ENCODE data around the gene CYBC1. TPM values are rescaled to one million over a fixed set of nuclear protein-coding genes. Genes with fewer than 3 reads are reported as not detected.

Gene CYBC1
- total RNA-seq (100 to 1,000 TPM; 112 to 385 (median 199) TPM), polyA plus RNA-seq (100 to 1,000 TPM; 168 to 178 TPM), total RNA-seq (81.4 reads per million, percentile 81 among the genes with 10 or more reads in this experiment)

- no peaks in the 10 kb centered on the region for H3K9me3 Mint-ChIP-seq
- DNase-seq = peak; percentile 88 to 97 (median 94)
- H3K9me3 ChIP-seq (ENCODE audit: control insufficient read depth in 2 of 3, low read length in 3 of 3) = no peaks in the 10 kb centered on the region
- H3K36me3 Mint-ChIP-seq = peaks cover 0 to 21% (median 0%) of the 10 kb centered on the region in 5 donors
- H3K4me3 ChIP-seq (ENCODE audit: low read length) = peak within 1 kb of the TSS; percentile 92
- peak; percentile 91 for ATAC-seq
- peak within 1 kb of the TSS; percentile 92 to 99 (median 97) for H3K27ac Mint-ChIP-seq
- H3K27ac ChIP-seq (ENCODE audit: low read depth, low read length) = peak within 1 kb of the TSS; percentile 86
- peaks cover 22 to 49% (median 33%) of the 10 kb centered on the region in 7 donors for H3K4me1 Mint-ChIP-seq
- peaks cover 14 to 22% of the 10 kb centered on the region in 2 donors for H3K4me1 ChIP-seq (ENCODE audit: control insufficient read depth in 2 of 2, insufficient read depth in 2 of 2, low read length in 2 of 2)
- H3K4me3 Mint-ChIP-seq = peak within 1 kb of the TSS; percentile 93 to 99 (median 98)
- intact Hi-C loops (cut with micrococcal nuclease) = loop anchor here (1.0 to 10.0 kb wide), 7 partner anchors 8 to 416 kb away; partner anchors contain the start of genes NARF (in 2 of the 2), WDR45B (in 2 of the 2), DCXR (in 1 of the 2) and FOXK2 (in 1 of the 2)
- H3K36me3 ChIP-seq (ENCODE audit: control insufficient read depth in 2 of 3, insufficient read depth in 3 of 3, low read length in 3 of 3) = peaks cover 0 to 19% (median 0%) of the 10 kb centered on the region in 3 experiments
- no peaks in the 10 kb centered on the region for H3K27me3 Mint-ChIP-seq
- CTCF ChIA-PET = no interaction called here
- POLR2A ChIA-PET = interaction anchor here (0.7 to 4.8 kb wide), 7 partner anchors 8 to 31 kb away, joined by 3 to 38 read pairs (median 7); partner anchors contain the start of gene NARF
- H3K27me3 ChIP-seq (ENCODE audit: control insufficient read depth in 2 of 2, insufficient read depth in 2 of 2, low read length in 2 of 2) = no peaks in the 10 kb centered on the region
Measured at GRCh38 chr17:82450357-82451106, at the start of gene CYBC1. TSS of gene CYBC1 (minus strand) at chr17:82450752. CDS start at chr17:82449254, 1,498 bp downstream.

- H3K36me3 ChIP-seq (ENCODE audit: control insufficient read depth in 2 of 3, insufficient read depth in 3 of 3, low read length in 3 of 3) = no peaks in the 10 kb centered on the region
- H3K9me3 ChIP-seq (ENCODE audit: control insufficient read depth in 2 of 3, low read length in 3 of 3) = no peaks in the 10 kb centered on the region
- peaks cover 8 to 33% (median 25%) of the 10 kb centered on the region in 7 donors for H3K4me1 Mint-ChIP-seq
- no peaks in the 10 kb centered on the region for H3K36me3 Mint-ChIP-seq
- peak overlapping the region; percentile 57 for H3K27ac ChIP-seq (ENCODE audit: low read depth, low read length)
- H3K27me3 ChIP-seq (ENCODE audit: control insufficient read depth in 2 of 2, insufficient read depth in 2 of 2, low read length in 2 of 2) = no peaks in the 10 kb centered on the region
- H3K27ac Mint-ChIP-seq = peak overlapping the region; percentile 85 to 94 (median 90)
- H3K4me1 ChIP-seq (ENCODE audit: control insufficient read depth in 2 of 2, insufficient read depth in 2 of 2, low read length in 2 of 2) = peaks cover 0 to 9% of the 10 kb centered on the region in 2 donors
- ATAC-seq = peak; percentile 47
- intact Hi-C loops (cut with micrococcal nuclease) = loop anchor here (1.0 to 10.0 kb wide), 9 partner anchors 21 to 219 kb away; partner anchors contain the start of genes FOXK2 (in 2 of the 2), CYBC1 (in 1 of the 2), FN3KRP (in 1 of the 2) and HEXD (in 1 of the 2)
- peak overlapping the region; percentile 79 to 92 (median 90) for H3K4me3 Mint-ChIP-seq
- ChIA-PET CTCF (no interaction called here), POLR2A (interaction anchor here (0.6 to 2.4 kb wide), 9 partner anchors 9 to 812 kb away, joined by 3 to 11 read pairs (median 4); partner anchors contain the start of gene FOXK2)
- DNase-seq = peak; percentile 23 to 62 (median 50)
- peak overlapping the region; percentile 67 for H3K4me3 ChIP-seq (ENCODE audit: low read length)
- H3K9me3 Mint-ChIP-seq = peaks cover 0 to 4% (median 0%) of the 10 kb centered on the region in 11 donors
- H3K27me3 Mint-ChIP-seq = peaks cover 0 to 2% (median 0%) of the 10 kb centered on the region in 5 donors
Measured at GRCh38 chr17:82497483-82498405, 47.2 kb upstream of the CYBC1 start.

- Histone ChIP-seq H3K4me1 (ENCODE audit: control insufficient read depth in 2 of 2, insufficient read depth in 2 of 2, low read length in 2 of 2) (peaks cover 0 to 9% of the 10 kb centered on the region in 2 donors), H3K36me3 (ENCODE audit: control insufficient read depth in 2 of 3, insufficient read depth in 3 of 3, low read length in 3 of 3) (no peaks in the 10 kb centered on the region), H3K9me3 (ENCODE audit: control insufficient read depth in 2 of 3, low read length in 3 of 3) (no peaks in the 10 kb centered on the region), H3K27me3 (ENCODE audit: control insufficient read depth in 2 of 2, insufficient read depth in 2 of 2, low read length in 2 of 2) (no peaks in the 10 kb centered on the region), H3K4me3 (ENCODE audit: low read length) (peak overlapping the region; percentile 80), H3K27ac (ENCODE audit: low read depth, low read length) (peak overlapping the region; percentile 79)
- Mint-ChIP-seq H3K27me3 (peaks cover 0 to 2% (median 0%) of the 10 kb centered on the region in 5 donors), H3K4me1 (peaks cover 8 to 33% (median 25%) of the 10 kb centered on the region in 7 donors), H3K27ac (peak overlapping the region; percentile 40 to 94 (median 83)), H3K4me3 (peak overlapping the region; percentile 73 to 90 (median 83)), H3K36me3 (no peaks in the 10 kb centered on the region), H3K9me3 (peaks cover 0 to 4% (median 0%) of the 10 kb centered on the region in 11 donors)
- intact Hi-C loops (cut with micrococcal nuclease) = loop anchor here (1.0 to 10.0 kb wide), 9 partner anchors 22 to 220 kb away; partner anchors contain the start of genes FOXK2 (in 2 of the 2), CYBC1 (in 1 of the 2), FN3KRP (in 1 of the 2) and HEXD (in 1 of the 2)
- POLR2A ChIA-PET = interaction anchor here (0.5 to 2.4 kb wide), 8 partner anchors 10 to 983 kb away, joined by 3 to 11 read pairs (median 4); partner anchors contain the start of gene FOXK2
- ATAC-seq = peak; percentile 84
- DNase-seq = peak; percentile 79 to 96 (median 86)
- CTCF ChIA-PET = no interaction called here
Measured at GRCh38 chr17:82496529-82497434, 46.2 kb upstream of the CYBC1 start.

- Histone ChIP-seq H3K36me3 (ENCODE audit: control insufficient read depth in 2 of 3, insufficient read depth in 3 of 3, low read length in 3 of 3) (no peaks in the 10 kb centered on the region), H3K9me3 (ENCODE audit: control insufficient read depth in 2 of 3, low read length in 3 of 3) (no peaks in the 10 kb centered on the region), H3K27me3 (ENCODE audit: control insufficient read depth in 2 of 2, insufficient read depth in 2 of 2, low read length in 2 of 2) (no peaks in the 10 kb centered on the region), H3K27ac (ENCODE audit: low read depth, low read length) (peak overlapping the region; percentile 79), H3K4me3 (ENCODE audit: low read length) (no peak overlapping the region), H3K4me1 (ENCODE audit: control insufficient read depth in 2 of 2, insufficient read depth in 2 of 2, low read length in 2 of 2) (peaks cover 0 to 9% of the 10 kb centered on the region in 2 donors)
- Mint-ChIP-seq H3K36me3 (no peaks in the 10 kb centered on the region), H3K9me3 (peaks cover 0 to 4% (median 0%) of the 10 kb centered on the region in 11 donors), H3K27me3 (peaks cover 0 to 2% (median 0%) of the 10 kb centered on the region in 5 donors), H3K4me3 (peak overlapping the region; percentile 73 to 90 (median 83)), H3K27ac (peak overlapping the region; percentile 37 to 94 (median 75)), H3K4me1 (peaks cover 8 to 33% (median 25%) of the 10 kb centered on the region in 7 donors)
- ChIA-PET POLR2A (interaction anchor here (0.5 to 2.4 kb wide), 7 partner anchors 23 to 982 kb away, joined by 3 to 11 read pairs (median 4); partner anchors contain the start of genes FOXK2 and NARF), CTCF (no interaction called here)
- DNase-seq (peak in 1 of 9 donors; percentile 3), ATAC-seq (no peak)
- intact Hi-C loops (cut with micrococcal nuclease) = loop anchor here (2.0 to 10.0 kb wide), 5 partner anchors 23 to 149 kb away; partner anchors contain the start of genes FOXK2 (in 1 of the 2), HEXD (in 1 of the 2), OGFOD3 (in 1 of the 2) and WDR45B (in 1 of the 2)
Measured at GRCh38 chr17:82495844-82496528, 45.4 kb upstream of the CYBC1 start.

All from naive thymus-derived CD4-positive, alpha-beta T cell (primary cell).